ENCODE data around the gene MCAT.

MCAT gene

GRCh38 chr22:43090130-43090789 is 52.9 kb downstream of the MCAT start:
- no peak for DNase-seq (ENCODE audit: low read depth)

GRCh38 chr22:43088984-43089717 is 54.0 kb downstream of the MCAT start, which contains the start of gene TTLL1:
TTLL1 (minus strand) TSS chr22:43089391; CDS start chr22:43075586, 13,805 bp downstream.
- DNase-seq (ENCODE audit: low read depth), result peak; percentile 82

- no peak for DNase-seq (ENCODE audit: low read depth)
Measured at GRCh38 chr22:43088627-43088983, 54.6 kb downstream of the MCAT start.

GRCh38 chr22:43085658-43086606 is 57.3 kb downstream of the MCAT start:
- no peak for DNase-seq (ENCODE audit: low read depth)
